GM12872 (cell line): Measurements from ENCODE around the gene EEF1AKMT3.

Experiments used
- CTCF ChIP-seq: IDR thresholded peaks from 3 replicates; pipeline ENCODE4 v1.5.1; 2011; ENCODE audit warnings: low read depth, mild to moderate bottlenecking, low read length, moderate library complexity; ENCODE audit not compliant: insufficient read depth

EEF1AKMT3 gene

GRCh38 chr12:57750561-57751431, 21.6 kb upstream of the EEF1AKMT3 start:
- no peak for TF ChIP-seq CTCF

GRCh38 chr12:57751432-57751787, 21.0 kb upstream of the EEF1AKMT3 start:
- TF ChIP-seq CTCF: no peak

- TF ChIP-seq CTCF: no peak
Observed at GRCh38 chr12:57751788-57752667, 20.4 kb upstream of the EEF1AKMT3 start, which contains the start of gene CDK4. Gene CDK4 (minus strand): TSS chr12:57752310. CDS start chr12:57751717, 593 bp downstream.

- TF ChIP-seq CTCF: no peak
Observed at GRCh38 chr12:57752668-57753000, 19.8 kb upstream of the EEF1AKMT3 start.

- no peak for TF ChIP-seq CTCF
Observed at GRCh38 chr12:57753756-57754337, 18.6 kb upstream of the EEF1AKMT3 start.

GRCh38 chr12:57754411-57755193, 17.8 kb upstream of the EEF1AKMT3 start, which contains the start of gene MARCHF9:
Gene MARCHF9 (plus strand): TSS chr12:57755103. CDS start chr12:57755529, 426 bp downstream.
- no peak for TF ChIP-seq CTCF
